ENCODE data around the gene POLD4. TPM values are rescaled to one million over a fixed set of nuclear protein-coding genes. Genes with fewer than 3 reads are reported as not detected.

The POLD4 gene
- total RNA-seq, 1 experiment from 2014 or later: 19.5 TPM

DNA sequence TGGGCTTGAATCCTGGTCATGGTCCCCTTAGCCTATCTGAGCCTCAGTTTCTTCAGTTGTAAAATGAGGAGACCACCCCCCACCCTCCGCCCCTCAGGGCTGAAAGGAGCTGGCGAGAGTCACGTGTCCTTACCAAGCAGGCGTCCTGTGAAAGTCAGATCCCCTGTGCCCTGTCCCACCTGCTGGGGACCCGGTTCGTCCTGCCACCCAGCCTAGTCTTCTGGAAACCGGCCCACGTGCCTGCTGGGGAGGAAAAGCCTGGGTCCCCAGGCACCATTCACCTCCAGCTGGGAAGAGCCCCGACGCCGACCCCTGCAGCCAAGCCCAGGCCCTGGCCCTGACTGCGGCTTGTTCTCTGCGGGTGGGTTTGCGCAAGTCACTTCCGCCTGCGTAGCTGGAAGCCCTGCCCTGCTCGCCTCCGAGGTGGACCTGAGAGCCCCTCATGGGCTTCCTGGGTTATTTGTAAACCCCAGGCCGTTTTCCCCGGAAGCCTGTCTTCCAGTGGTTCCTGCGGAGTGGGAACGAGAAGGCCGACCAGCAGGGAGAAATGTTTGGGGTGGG lies 50.7 kb downstream of the POLD4 start:
- Histone ChIP-seq H3K79me2 (ENCODE audit: insufficient read depth, low read length) (no peaks in the 10 kb centered on the region), H3K4ac (ENCODE audit: low read depth, low read length) (no peak overlapping the region), H3K9ac (ENCODE audit: extremely low read depth, insufficient read length, low read length) (no peak overlapping the region), H2AFZ (ENCODE audit: low read length) (no peak overlapping the region), H3K4me2 (ENCODE audit: insufficient read depth, insufficient read length, low read length) (peak overlapping the region; percentile 65), H3K56ac (ENCODE audit: insufficient read length, low read depth, low read length) (no peak overlapping the region), H4K91ac (ENCODE audit: insufficient read length, low read depth, low read length) (no peak overlapping the region), H3K79me1 (ENCODE audit: insufficient read depth, low read depth, low read length, poor library complexity, severe bottlenecking) (no peaks in the 10 kb centered on the region), H2BK15ac (ENCODE audit: low read depth, low read length) (no peak overlapping the region), H2BK5ac (ENCODE audit: insufficient read length, low read length) (no peak overlapping the region), H4K5ac (ENCODE audit: insufficient read length, low read depth, low read length) (no peak overlapping the region), H3T11ph (ENCODE audit: low read length) (no peak overlapping the region), H3K23me2 (ENCODE audit: insufficient read length, low read depth, low read length, poor library complexity, severe bottlenecking) (peaks cover 16% of the 10 kb centered on the region), H3K9me3 (ENCODE audit: control insufficient read depth, low read depth, low read length) (no peaks in the 10 kb centered on the region), H3K18ac (ENCODE audit: insufficient read length, low read depth, low read length) (no peak overlapping the region), H2AK5ac (ENCODE audit: insufficient read length, low read length) (no peak overlapping the region), H4K20me1 (ENCODE audit: control insufficient read depth, insufficient read depth, insufficient read length) (no peaks in the 10 kb centered on the region), H2BK12ac (ENCODE audit: insufficient read length, low read depth, low read length) (no peak overlapping the region), H4K8ac (replicated peaks; ENCODE audit: insufficient read length, low read depth, low read length) (no peak overlapping the region), H3K4me1 (ENCODE audit: insufficient read depth, low read length) (no peaks in the 10 kb centered on the region), H3K23ac (ENCODE audit: insufficient read length, low read depth, low read length) (no peak overlapping the region), H3K27me3 (ENCODE audit: insufficient read depth, low read length) (no peaks in the 10 kb centered on the region), H2BK20ac (ENCODE audit: low read depth, low read length, poor library complexity, severe bottlenecking) (no peak overlapping the region), H3K27ac (ENCODE audit: insufficient read length, low read depth, low read length) (no peak overlapping the region), H2BK120ac (ENCODE audit: low read depth, low read length, poor library complexity, severe bottlenecking) (no peak overlapping the region), H3K14ac (ENCODE audit: insufficient read depth, low read length) (peak overlapping the region; percentile 45; the same call in 1 of the 2 replicates)
- Mint-ChIP-seq H3K36me3 (ENCODE audit: insufficient read depth in 1 of 3, low read depth in 3 of 3) (peaks cover 2 to 31% (median 13%) of the 10 kb centered on the region in 3 experiments; a peak in 5 of 7 replicates), H3K27me3 (ENCODE audit: low read depth) (peaks cover 6% of the 10 kb centered on the region), H3K4me3 (peak overlapping the region; percentile 65 to 79), H3K4me1 (peaks cover 11 to 16% of the 10 kb centered on the region in 2 experiments), H3K27ac (peak overlapping the region in 2 of 3 experiments; percentile 24 to 90; a peak in 4 of 7 replicates), H3K9me3 (no peaks in the 10 kb centered on the region)
- peak; percentile 85 for DNase-seq
- WGBS (ENCODE audit: extremely low coverage, insufficient read length, low lambda C conversion rate): no CpG with 5 or more reads among the region's 23 CpGs
- TF ChIP-seq, protein P1, sequence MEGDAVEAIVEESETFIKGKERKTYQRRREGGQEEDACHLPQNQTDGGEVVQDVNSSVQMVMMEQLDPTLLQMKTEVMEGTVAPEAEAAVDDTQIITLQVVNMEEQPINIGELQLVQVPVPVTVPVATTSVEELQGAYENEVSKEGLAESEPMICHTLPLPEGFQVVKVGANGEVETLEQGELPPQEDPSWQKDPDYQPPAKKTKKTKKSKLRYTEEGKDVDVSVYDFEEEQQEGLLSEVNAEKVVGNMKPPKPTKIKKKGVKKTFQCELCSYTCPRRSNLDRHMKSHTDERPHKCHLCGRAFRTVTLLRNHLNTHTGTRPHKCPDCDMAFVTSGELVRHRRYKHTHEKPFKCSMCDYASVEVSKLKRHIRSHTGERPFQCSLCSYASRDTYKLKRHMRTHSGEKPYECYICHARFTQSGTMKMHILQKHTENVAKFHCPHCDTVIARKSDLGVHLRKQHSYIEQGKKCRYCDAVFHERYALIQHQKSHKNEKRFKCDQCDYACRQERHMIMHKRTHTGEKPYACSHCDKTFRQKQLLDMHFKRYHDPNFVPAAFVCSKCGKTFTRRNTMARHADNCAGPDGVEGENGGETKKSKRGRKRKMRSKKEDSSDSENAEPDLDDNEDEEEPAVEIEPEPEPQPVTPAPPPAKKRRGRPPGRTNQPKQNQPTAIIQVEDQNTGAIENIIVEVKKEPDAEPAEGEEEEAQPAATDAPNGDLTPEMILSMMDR (conservative IDR thresholded peaks at IDR 0.05): no peak

Measured in H9 (cell line).